GM21786 (cell line): ENCODE measurements around the gene AOAH.
"Not testable (repeated sequence)": the region's sequence is repeated elsewhere in the genome, so short reads cannot be mapped to it uniquely, and the experiment has no call there.

Experiments
- ATAC-seq: cut with Tn5 transposase; IDR thresholded peaks from one replicate; pipeline ENCODE4 v1.9.1; 2021; ENCODE audit not compliant: unreplicated experiment

Gene AOAH

GRCh38 chr7:36736899-36737211 lies 12.6 kb upstream of the AOAH start:
- ATAC-seq, result peak; percentile 95

GRCh38 chr7:36736090-36736898 lies 12.0 kb upstream of the AOAH start:
- ATAC-seq, result peak; percentile 49

- ATAC-seq, result no peak
Measured at GRCh38 chr7:36735172-36735571, 10.9 kb upstream of the AOAH start.

- ATAC-seq, result no peak
Measured at GRCh38 chr7:36734731-36735130, 10.4 kb upstream of the AOAH start.

- no peak for ATAC-seq
Measured at GRCh38 chr7:36733411-36733810, 9.1 kb upstream of the AOAH start.

GRCh38 chr7:36732806-36733205 lies 8.5 kb upstream of the AOAH start:
- ATAC-seq, result no peak

- ATAC-seq, result no peak
Measured at GRCh38 chr7:36730046-36730445, 5.8 kb upstream of the AOAH start.

GRCh38 chr7:36728143-36728542 lies 3.8 kb upstream of the AOAH start:
- ATAC-seq, result no peak

- no peak for ATAC-seq
Measured at GRCh38 chr7:36726806-36727503, 2.7 kb upstream of the AOAH start.

- ATAC-seq, result no peak
Measured at GRCh38 chr7:36726311-36726710, 2.0 kb upstream of the AOAH start.

GRCh38 chr7:36724996-36725395 lies 702 bp upstream of the AOAH start:
- no peak for ATAC-seq

- ATAC-seq, result no peak
Measured at GRCh38 chr7:36723291-36723690, 1.0 kb downstream of the AOAH start.

- ATAC-seq, result no peak
Measured at GRCh38 chr7:36719083-36719632, 5.1 kb downstream of the AOAH start.

GRCh38 chr7:36717586-36717985 lies 6.7 kb downstream of the AOAH start:
- ATAC-seq, result no peak

- ATAC-seq, result not testable (repeated sequence)
Measured at GRCh38 chr7:36716802-36717201, 7.5 kb downstream of the AOAH start.

GRCh38 chr7:36712015-36712414 lies 12.3 kb downstream of the AOAH start:
- no peak for ATAC-seq

- no peak for ATAC-seq
Measured at GRCh38 chr7:36711256-36711655, 13.0 kb downstream of the AOAH start.

- ATAC-seq, result no peak
Measured at GRCh38 chr7:36710186-36710791, 14.0 kb downstream of the AOAH start.

- ATAC-seq, result no peak
Measured at GRCh38 chr7:36708767-36709166, 15.5 kb downstream of the AOAH start.

GRCh38 chr7:36707898-36708297 lies 16.4 kb downstream of the AOAH start:
- no peak for ATAC-seq

- no peak for ATAC-seq
Measured at GRCh38 chr7:36707465-36707864, 16.8 kb downstream of the AOAH start.

- not testable (repeated sequence) for ATAC-seq
Measured at GRCh38 chr7:36703860-36704259, 20.4 kb downstream of the AOAH start.
